ENCODE results near the gene FAM107A. TPM values are rescaled to one million over a fixed set of nuclear protein-coding genes. Genes with fewer than 3 reads are reported as not detected.
A peak's percentile ranks its signal among the peaks of the same experiment; 100 is the strongest.

FAM107A gene
- total and polyA plus RNA-seq, 2 of the 13 experiments (the other 11 are each of a cell fraction or from before 2014, with no cell fraction given): not detected

DNA sequence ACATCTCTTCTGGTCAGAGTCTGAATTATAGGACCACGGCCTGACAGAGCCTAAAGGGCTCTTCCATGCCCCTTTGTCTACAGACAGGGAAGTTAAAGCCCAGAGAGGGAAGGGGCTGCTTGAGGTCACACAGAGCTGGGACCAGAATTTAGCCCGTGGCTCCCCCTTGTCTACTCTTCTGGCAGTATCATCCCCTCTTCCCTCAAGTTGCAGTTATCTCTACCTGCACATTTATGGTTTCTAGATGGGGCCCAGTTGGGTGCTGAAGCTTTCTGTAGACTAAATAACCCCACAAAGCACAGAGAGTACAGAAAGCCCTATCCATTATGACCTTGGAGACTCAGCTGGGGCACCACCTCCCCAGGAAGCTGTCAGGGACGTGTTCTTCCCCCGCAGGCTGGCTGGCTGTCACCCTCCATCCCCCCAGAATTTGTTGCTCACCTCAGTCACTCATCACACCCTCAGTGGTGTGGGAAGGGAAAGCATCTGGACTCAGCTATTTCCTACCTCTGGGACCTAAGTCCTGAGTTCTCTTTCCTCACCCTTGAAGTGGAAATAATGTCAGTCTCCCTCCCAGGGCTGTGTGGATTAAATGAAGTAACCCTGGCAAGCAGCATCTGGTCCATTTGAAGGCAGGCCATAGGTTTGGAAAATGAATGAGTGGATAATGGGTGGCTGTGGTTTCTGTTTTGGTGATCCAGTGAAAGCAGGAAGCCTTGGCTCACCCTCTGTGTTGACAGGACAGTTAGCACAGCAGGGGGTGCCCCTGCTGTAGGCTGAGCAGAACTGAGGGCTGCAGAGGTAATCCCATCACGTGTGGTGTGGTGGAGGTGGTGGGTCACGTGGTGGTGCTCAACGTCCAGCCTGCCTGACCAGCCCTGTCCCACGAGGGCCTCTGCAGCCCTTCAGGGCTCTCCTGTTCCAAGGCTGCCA is 56.5 kb downstream of the FAM107A start (continued):
- TF ChIP-seq, protein P1, sequence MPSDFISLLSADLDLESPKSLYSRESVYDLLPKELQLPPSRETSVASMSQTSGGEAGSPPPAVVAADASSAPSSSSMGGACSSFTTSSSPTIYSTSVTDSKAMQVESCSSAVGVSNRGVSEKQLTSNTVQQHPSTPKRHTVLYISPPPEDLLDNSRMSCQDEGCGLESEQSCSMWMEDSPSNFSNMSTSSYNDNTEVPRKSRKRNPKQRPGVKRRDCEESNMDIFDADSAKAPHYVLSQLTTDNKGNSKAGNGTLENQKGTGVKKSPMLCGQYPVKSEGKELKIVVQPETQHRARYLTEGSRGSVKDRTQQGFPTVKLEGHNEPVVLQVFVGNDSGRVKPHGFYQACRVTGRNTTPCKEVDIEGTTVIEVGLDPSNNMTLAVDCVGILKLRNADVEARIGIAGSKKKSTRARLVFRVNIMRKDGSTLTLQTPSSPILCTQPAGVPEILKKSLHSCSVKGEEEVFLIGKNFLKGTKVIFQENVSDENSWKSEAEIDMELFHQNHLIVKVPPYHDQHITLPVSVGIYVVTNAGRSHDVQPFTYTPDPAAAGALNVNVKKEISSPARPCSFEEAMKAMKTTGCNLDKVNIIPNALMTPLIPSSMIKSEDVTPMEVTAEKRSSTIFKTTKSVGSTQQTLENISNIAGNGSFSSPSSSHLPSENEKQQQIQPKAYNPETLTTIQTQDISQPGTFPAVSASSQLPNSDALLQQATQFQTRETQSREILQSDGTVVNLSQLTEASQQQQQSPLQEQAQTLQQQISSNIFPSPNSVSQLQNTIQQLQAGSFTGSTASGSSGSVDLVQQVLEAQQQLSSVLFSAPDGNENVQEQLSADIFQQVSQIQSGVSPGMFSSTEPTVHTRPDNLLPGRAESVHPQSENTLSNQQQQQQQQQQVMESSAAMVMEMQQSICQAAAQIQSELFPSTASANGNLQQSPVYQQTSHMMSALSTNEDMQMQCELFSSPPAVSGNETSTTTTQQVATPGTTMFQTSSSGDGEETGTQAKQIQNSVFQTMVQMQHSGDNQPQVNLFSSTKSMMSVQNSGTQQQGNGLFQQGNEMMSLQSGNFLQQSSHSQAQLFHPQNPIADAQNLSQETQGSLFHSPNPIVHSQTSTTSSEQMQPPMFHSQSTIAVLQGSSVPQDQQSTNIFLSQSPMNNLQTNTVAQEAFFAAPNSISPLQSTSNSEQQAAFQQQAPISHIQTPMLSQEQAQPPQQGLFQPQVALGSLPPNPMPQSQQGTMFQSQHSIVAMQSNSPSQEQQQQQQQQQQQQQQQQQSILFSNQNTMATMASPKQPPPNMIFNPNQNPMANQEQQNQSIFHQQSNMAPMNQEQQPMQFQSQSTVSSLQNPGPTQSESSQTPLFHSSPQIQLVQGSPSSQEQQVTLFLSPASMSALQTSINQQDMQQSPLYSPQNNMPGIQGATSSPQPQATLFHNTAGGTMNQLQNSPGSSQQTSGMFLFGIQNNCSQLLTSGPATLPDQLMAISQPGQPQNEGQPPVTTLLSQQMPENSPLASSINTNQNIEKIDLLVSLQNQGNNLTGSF (CRISPR knock-in tag; IDR thresholded peaks at IDR 0.05): peak; percentile 74
- no peak for TF ChIP-seq SUZ12 (IDR thresholded peaks at IDR 0.05; ENCODE audit: low read depth, low read length)
- TF ChIP-seq ZNF136 (CRISPR knock-in tag; IDR thresholded peaks at IDR 0.05; ENCODE audit: low read depth): 0 out of 2 replicates have a peak, but pooled peaks have one; percentile 24
- no peak for TF ChIP-seq ZSCAN25 (CRISPR knock-in tag; IDR thresholded peaks at IDR 0.05)
- TF ChIP-seq NBN (conservative IDR thresholded peaks at IDR 0.05): no peak
- no peak; the same call in 1 of the 2 replicates for TF ChIP-seq KDM1A (CRISPR knock-in tag; IDR thresholded peaks at IDR 0.05)
- TF ChIP-seq ZNF546 (CRISPR knock-in tag; conservative IDR thresholded peaks at IDR 0.05): peak; percentile 81
- TF ChIP-seq ZNF44 (CRISPR knock-in tag; IDR thresholded peaks at IDR 0.05): no peak
- TF ChIP-seq, protein P2, sequence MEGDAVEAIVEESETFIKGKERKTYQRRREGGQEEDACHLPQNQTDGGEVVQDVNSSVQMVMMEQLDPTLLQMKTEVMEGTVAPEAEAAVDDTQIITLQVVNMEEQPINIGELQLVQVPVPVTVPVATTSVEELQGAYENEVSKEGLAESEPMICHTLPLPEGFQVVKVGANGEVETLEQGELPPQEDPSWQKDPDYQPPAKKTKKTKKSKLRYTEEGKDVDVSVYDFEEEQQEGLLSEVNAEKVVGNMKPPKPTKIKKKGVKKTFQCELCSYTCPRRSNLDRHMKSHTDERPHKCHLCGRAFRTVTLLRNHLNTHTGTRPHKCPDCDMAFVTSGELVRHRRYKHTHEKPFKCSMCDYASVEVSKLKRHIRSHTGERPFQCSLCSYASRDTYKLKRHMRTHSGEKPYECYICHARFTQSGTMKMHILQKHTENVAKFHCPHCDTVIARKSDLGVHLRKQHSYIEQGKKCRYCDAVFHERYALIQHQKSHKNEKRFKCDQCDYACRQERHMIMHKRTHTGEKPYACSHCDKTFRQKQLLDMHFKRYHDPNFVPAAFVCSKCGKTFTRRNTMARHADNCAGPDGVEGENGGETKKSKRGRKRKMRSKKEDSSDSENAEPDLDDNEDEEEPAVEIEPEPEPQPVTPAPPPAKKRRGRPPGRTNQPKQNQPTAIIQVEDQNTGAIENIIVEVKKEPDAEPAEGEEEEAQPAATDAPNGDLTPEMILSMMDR (CRISPR knock-in tag; IDR thresholded peaks at IDR 0.05): peak; percentile 73
- TF ChIP-seq MEIS2 (CRISPR knock-in tag; IDR thresholded peaks at IDR 0.05): 0 out of 2 replicates have a peak, but pooled peaks have one; percentile 37
- TF ChIP-seq BORCS8-MEF2B (CRISPR knock-in tag; IDR thresholded peaks at IDR 0.05): 0 out of 2 replicates have a peak, but pooled peaks have one; percentile 65
- TF ChIP-seq CBX2 (IDR thresholded peaks at IDR 0.05; ENCODE audit: low read depth, low read length): no peak
- TF ChIP-seq CBX2 (CRISPR knock-in tag; IDR thresholded peaks at IDR 0.05; ENCODE audit: low read depth): 0 out of 2 replicates have a peak, but pooled peaks have one; percentile 58
- peak; percentile 71; the same call in 1 of the 2 replicates for TF ChIP-seq TSC22D2 (CRISPR knock-in tag; IDR thresholded peaks at IDR 0.05; ENCODE audit: borderline replicate concordance)
- TF ChIP-seq ZNF292 (CRISPR knock-in tag; IDR thresholded peaks at IDR 0.05; ENCODE audit: borderline replicate concordance, low read depth): peak; percentile 69; the same call in 1 of the 2 replicates
- TF ChIP-seq KDM5B (CRISPR knock-in tag; IDR thresholded peaks at IDR 0.05; ENCODE audit: borderline replicate concordance): peak; percentile 64; the same call in 1 of the 2 replicates
- no peak for TF ChIP-seq ZNF382 (CRISPR knock-in tag; IDR thresholded peaks at IDR 0.05; ENCODE audit: borderline replicate concordance)
- no peak for TF ChIP-seq KAT2B (IDR thresholded peaks at IDR 0.05; ENCODE audit: borderline replicate concordance, low read depth, low read length)
- TF ChIP-seq, protein P3, sequence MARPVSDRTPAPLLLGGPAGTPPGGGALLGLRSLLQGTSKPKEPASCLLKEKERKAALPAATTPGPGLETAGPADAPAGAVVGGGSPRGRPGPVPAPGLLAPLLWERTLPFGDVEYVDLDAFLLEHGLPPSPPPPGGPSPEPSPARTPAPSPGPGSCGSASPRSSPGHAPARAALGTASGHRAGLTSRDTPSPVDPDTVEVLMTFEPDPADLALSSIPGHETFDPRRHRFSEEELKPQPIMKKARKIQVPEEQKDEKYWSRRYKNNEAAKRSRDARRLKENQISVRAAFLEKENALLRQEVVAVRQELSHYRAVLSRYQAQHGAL (CRISPR knock-in tag; IDR thresholded peaks at IDR 0.05; ENCODE audit: not compliant biosample characterization): peak; percentile 45
- TF ChIP-seq ZNF530 (CRISPR knock-in tag; IDR thresholded peaks at IDR 0.05; ENCODE audit: low read depth): no peak
- no peak for TF ChIP-seq RARG (CRISPR knock-in tag; IDR thresholded peaks at IDR 0.05; ENCODE audit: low read depth)
- no peak for TF ChIP-seq HOXA9 (CRISPR knock-in tag; IDR thresholded peaks at IDR 0.05; ENCODE audit: borderline replicate concordance)

Data from HepG2 (cell line).